Measurements from ENCODE around the gene PLCB4.
A peak's percentile ranks its signal among the peaks of the same experiment; 100 is the strongest.

Gene PLCB4

DNA sequence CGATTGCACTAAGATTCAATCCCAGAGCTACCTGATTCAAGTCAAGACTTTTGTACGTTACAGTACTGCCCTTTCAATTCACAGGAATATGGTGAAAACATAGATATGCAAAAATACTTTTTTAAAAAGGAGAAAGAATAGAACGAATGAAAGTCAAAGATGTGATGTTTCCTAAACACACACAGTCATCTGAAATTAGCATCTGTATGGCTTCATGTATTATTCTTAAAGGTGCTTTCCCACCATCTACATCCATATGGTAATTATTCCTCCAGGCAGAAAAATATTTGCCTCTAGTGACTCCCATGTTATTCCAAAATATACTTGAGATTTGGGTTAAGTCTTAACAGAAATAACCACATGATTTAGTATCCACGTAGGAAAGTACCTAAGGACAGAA lies 330.0 kb downstream of the PLCB4 start:
- Histone ChIP-seq H3K4me1 (ENCODE audit: control insufficient read depth, insufficient read depth, low read depth, low read length) (no peaks in the 10 kb centered on the region), H4K91ac (ENCODE audit: low read length) (no peak overlapping the region), H3K27me3 (ENCODE audit: control insufficient read depth in 1 of 2, insufficient read depth in 1 of 2, low read length in 2 of 2) (no peaks in the 10 kb centered on the region), H2BK120ac (ENCODE audit: low read depth, low read length) (no peak overlapping the region), H2AFZ (ENCODE audit: low read depth, low read length) (no peak overlapping the region), H3K4me3 (ENCODE audit: insufficient read depth in 1 of 2, low read depth in 1 of 2, low read length in 2 of 2) (no peak overlapping the region), H3K23ac (ENCODE audit: low read length in 2 of 2) (no peak overlapping the region), H4K8ac (ENCODE audit: low read length) (no peak overlapping the region), H3K4ac (ENCODE audit: low read depth in 1 of 2, low read length in 2 of 2) (no peak overlapping the region), H3K9ac (ENCODE audit: low read length) (no peak overlapping the region), H2BK12ac (ENCODE audit: low read length in 2 of 2) (no peak overlapping the region), H3K4me2 (ENCODE audit: low read length, poor library complexity, severe bottlenecking) (no peak overlapping the region), H3K14ac (ENCODE audit: low read length in 2 of 2) (no peak overlapping the region), H3K9me3 (ENCODE audit: control insufficient read depth, low read length) (peaks cover 5% of the 10 kb centered on the region), H3K36me3 (ENCODE audit: control insufficient read depth in 1 of 2, insufficient read depth in 2 of 2, low read depth in 1 of 2, low read length in 2 of 2) (peaks cover 0 to 18% of the 10 kb centered on the region in 2 experiments), H3K79me1 (replicated peaks; ENCODE audit: low read length, poor library complexity, severe bottlenecking) (peaks cover 10% of the 10 kb centered on the region), H2BK15ac (ENCODE audit: low read depth, poor library complexity, severe bottlenecking) (no peak overlapping the region), H2BK5ac (ENCODE audit: low read depth, low read length, poor library complexity, severe bottlenecking) (no peak overlapping the region), H3K18ac (ENCODE audit: low read depth in 1 of 2, low read length in 2 of 2) (no peak overlapping the region), H3K27ac (ENCODE audit: low read length, poor library complexity, severe bottlenecking) (no peak overlapping the region), H2AK5ac (ENCODE audit: low read length, severe bottlenecking) (no peak overlapping the region)
- 60% methylated on average over 1 of the region's 4 CpGs for WGBS
- DNase-seq: no peak

DNA sequence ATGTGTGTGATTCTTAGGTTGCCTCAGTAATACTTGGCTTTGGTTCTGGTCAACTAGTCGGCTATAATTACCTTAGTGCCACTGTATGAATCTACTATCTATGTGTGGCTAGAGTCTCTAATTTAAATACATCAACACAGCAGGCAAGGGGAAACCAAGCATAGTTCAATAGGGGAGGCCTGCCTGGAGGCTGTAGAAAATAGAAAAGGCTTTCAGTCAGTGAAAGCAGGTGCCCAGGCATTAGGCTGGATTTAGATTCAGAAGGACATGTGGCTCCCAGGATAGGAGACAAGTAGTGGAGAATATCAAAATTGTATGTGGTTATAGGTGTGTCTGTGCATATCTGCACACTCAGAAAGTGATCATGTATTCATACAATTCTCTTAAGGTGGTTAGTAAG lies 330.4 kb downstream of the PLCB4 start:
- peaks cover 10% of the 10 kb centered on the region for H3K79me1 ChIP-seq (replicated peaks; ENCODE audit: low read length, poor library complexity, severe bottlenecking)
- no peaks in the 10 kb centered on the region for H3K4me1 ChIP-seq (ENCODE audit: control insufficient read depth, insufficient read depth, low read depth, low read length)
- H2AK5ac ChIP-seq (ENCODE audit: low read length, severe bottlenecking): no peak overlapping the region
- no peak overlapping the region for H3K4me3 ChIP-seq (ENCODE audit: insufficient read depth in 1 of 2, low read depth in 1 of 2, low read length in 2 of 2)
- H3K36me3 ChIP-seq (ENCODE audit: control insufficient read depth in 1 of 2, insufficient read depth in 2 of 2, low read depth in 1 of 2, low read length in 2 of 2): peaks cover 0 to 18% of the 10 kb centered on the region in 2 experiments
- no peak overlapping the region for H3K27ac ChIP-seq (ENCODE audit: low read length, poor library complexity, severe bottlenecking)
- no peak for DNase-seq
- no peak overlapping the region for H2BK15ac ChIP-seq (ENCODE audit: low read depth, poor library complexity, severe bottlenecking)
- peak overlapping the region; percentile 3 for H2BK5ac ChIP-seq (ENCODE audit: low read depth, low read length, poor library complexity, severe bottlenecking)
- no CpG with 5 or more reads among the region's 1 CpG for WGBS
- H3K9ac ChIP-seq (ENCODE audit: low read length): no peak overlapping the region
- H3K27me3 ChIP-seq (ENCODE audit: control insufficient read depth in 1 of 2, insufficient read depth in 1 of 2, low read length in 2 of 2): no peaks in the 10 kb centered on the region
- H3K4ac ChIP-seq (ENCODE audit: low read depth in 1 of 2, low read length in 2 of 2): no peak overlapping the region
- no peak overlapping the region for H2AFZ ChIP-seq (ENCODE audit: low read depth, low read length)
- H2BK12ac ChIP-seq (ENCODE audit: low read length in 2 of 2): no peak overlapping the region
- H3K9me3 ChIP-seq (ENCODE audit: control insufficient read depth, low read length): peaks cover 5% of the 10 kb centered on the region
- no peak overlapping the region for H3K4me2 ChIP-seq (ENCODE audit: low read length, poor library complexity, severe bottlenecking)
- H4K91ac ChIP-seq (ENCODE audit: low read length): no peak overlapping the region
- no peak overlapping the region for H3K18ac ChIP-seq (ENCODE audit: low read depth in 1 of 2, low read length in 2 of 2)
- H3K23ac ChIP-seq (ENCODE audit: low read length in 2 of 2): no peak overlapping the region
- no peak overlapping the region for H4K8ac ChIP-seq (ENCODE audit: low read length)
- H3K14ac ChIP-seq (ENCODE audit: low read length in 2 of 2): no peak overlapping the region
- H2BK120ac ChIP-seq (ENCODE audit: low read depth, low read length): no peak overlapping the region

- Histone ChIP-seq H3K4me2 (ENCODE audit: low read length, poor library complexity, severe bottlenecking) (no peak overlapping the region), H3K27ac (ENCODE audit: low read length, poor library complexity, severe bottlenecking) (peak overlapping the region; percentile 44), H2BK15ac (ENCODE audit: low read depth, poor library complexity, severe bottlenecking) (no peak overlapping the region), H3K4me3 (ENCODE audit: insufficient read depth in 1 of 2, low read depth in 1 of 2, low read length in 2 of 2) (no peak overlapping the region), H2BK12ac (ENCODE audit: low read length in 2 of 2) (no peak overlapping the region), H3K4me1 (ENCODE audit: control insufficient read depth, insufficient read depth, low read depth, low read length) (no peaks in the 10 kb centered on the region), H3K14ac (ENCODE audit: low read length in 2 of 2) (no peak overlapping the region), H3K18ac (ENCODE audit: low read depth in 1 of 2, low read length in 2 of 2) (no peak overlapping the region), H2AK5ac (ENCODE audit: low read length, severe bottlenecking) (no peak overlapping the region), H3K27me3 (ENCODE audit: control insufficient read depth in 1 of 2, insufficient read depth in 1 of 2, low read length in 2 of 2) (no peaks in the 10 kb centered on the region), H2BK5ac (ENCODE audit: low read depth, low read length, poor library complexity, severe bottlenecking) (no peak overlapping the region), H2BK120ac (ENCODE audit: low read depth, low read length) (no peak overlapping the region), H3K9ac (ENCODE audit: low read length) (no peak overlapping the region), H2AFZ (ENCODE audit: low read depth, low read length) (no peak overlapping the region), H3K9me3 (ENCODE audit: control insufficient read depth, low read length) (peaks cover 5% of the 10 kb centered on the region), H3K23ac (ENCODE audit: low read length in 2 of 2) (peak overlapping the region in 1 of 2 experiments; percentile 34), H3K36me3 (ENCODE audit: control insufficient read depth in 1 of 2, insufficient read depth in 2 of 2, low read depth in 1 of 2, low read length in 2 of 2) (peaks cover 0 to 14% of the 10 kb centered on the region in 2 experiments), H4K91ac (ENCODE audit: low read length) (no peak overlapping the region), H3K4ac (ENCODE audit: low read depth in 1 of 2, low read length in 2 of 2) (no peak overlapping the region), H4K8ac (ENCODE audit: low read length) (no peak overlapping the region), H3K79me1 (replicated peaks; ENCODE audit: low read length, poor library complexity, severe bottlenecking) (peaks cover 7% of the 10 kb centered on the region)
- WGBS: 78% methylated on average over 4 of the region's 4 CpGs
- DNase-seq: no peak
These were observed 331.5 kb downstream of the PLCB4 start for GRCh38 chr20:9400171-9401025.

- Histone ChIP-seq H4K8ac (ENCODE audit: low read length) (no peak overlapping the region), H2BK120ac (ENCODE audit: low read depth, low read length) (no peak overlapping the region), H2BK5ac (ENCODE audit: low read depth, low read length, poor library complexity, severe bottlenecking) (no peak overlapping the region), H4K91ac (ENCODE audit: low read length) (no peak overlapping the region), H3K14ac (ENCODE audit: low read length in 2 of 2) (no peak overlapping the region), H2AK5ac (ENCODE audit: low read length, severe bottlenecking) (no peak overlapping the region), H2AFZ (ENCODE audit: low read depth, low read length) (no peak overlapping the region), H3K4me2 (ENCODE audit: low read length, poor library complexity, severe bottlenecking) (no peak overlapping the region), H3K27me3 (ENCODE audit: control insufficient read depth in 1 of 2, insufficient read depth in 1 of 2, low read length in 2 of 2) (no peaks in the 10 kb centered on the region), H3K9me3 (ENCODE audit: control insufficient read depth, low read length) (peaks cover 5% of the 10 kb centered on the region), H3K27ac (ENCODE audit: low read length, poor library complexity, severe bottlenecking) (no peak overlapping the region), H3K4me3 (ENCODE audit: insufficient read depth in 1 of 2, low read depth in 1 of 2, low read length in 2 of 2) (no peak overlapping the region), H3K79me1 (replicated peaks; ENCODE audit: low read length, poor library complexity, severe bottlenecking) (peaks cover 7% of the 10 kb centered on the region), H3K9ac (ENCODE audit: low read length) (no peak overlapping the region), H2BK12ac (ENCODE audit: low read length in 2 of 2) (no peak overlapping the region), H3K36me3 (ENCODE audit: control insufficient read depth in 1 of 2, insufficient read depth in 2 of 2, low read depth in 1 of 2, low read length in 2 of 2) (peaks cover 0 to 10% of the 10 kb centered on the region in 2 experiments), H3K18ac (ENCODE audit: low read depth in 1 of 2, low read length in 2 of 2) (no peak overlapping the region), H3K4me1 (ENCODE audit: control insufficient read depth, insufficient read depth, low read depth, low read length) (no peaks in the 10 kb centered on the region), H3K4ac (ENCODE audit: low read depth in 1 of 2, low read length in 2 of 2) (no peak overlapping the region), H2BK15ac (ENCODE audit: low read depth, poor library complexity, severe bottlenecking) (no peak overlapping the region), H3K23ac (ENCODE audit: low read length in 2 of 2) (no peak overlapping the region)
- 100% methylated on average over 1 of the region's 3 CpGs for WGBS
- no peak for DNase-seq
These were observed 332.5 kb downstream of the PLCB4 start for GRCh38 chr20:9401371-9401770.
